ENCODE measurements around the gene KANK2.

The KANK2 gene

GRCh38 chr19:11208561-11209471 lies 11.5 kb upstream of the KANK2 start:
- no peak overlapping the region for H3K27ac ChIP-seq
- TF ChIP-seq, protein P1, sequence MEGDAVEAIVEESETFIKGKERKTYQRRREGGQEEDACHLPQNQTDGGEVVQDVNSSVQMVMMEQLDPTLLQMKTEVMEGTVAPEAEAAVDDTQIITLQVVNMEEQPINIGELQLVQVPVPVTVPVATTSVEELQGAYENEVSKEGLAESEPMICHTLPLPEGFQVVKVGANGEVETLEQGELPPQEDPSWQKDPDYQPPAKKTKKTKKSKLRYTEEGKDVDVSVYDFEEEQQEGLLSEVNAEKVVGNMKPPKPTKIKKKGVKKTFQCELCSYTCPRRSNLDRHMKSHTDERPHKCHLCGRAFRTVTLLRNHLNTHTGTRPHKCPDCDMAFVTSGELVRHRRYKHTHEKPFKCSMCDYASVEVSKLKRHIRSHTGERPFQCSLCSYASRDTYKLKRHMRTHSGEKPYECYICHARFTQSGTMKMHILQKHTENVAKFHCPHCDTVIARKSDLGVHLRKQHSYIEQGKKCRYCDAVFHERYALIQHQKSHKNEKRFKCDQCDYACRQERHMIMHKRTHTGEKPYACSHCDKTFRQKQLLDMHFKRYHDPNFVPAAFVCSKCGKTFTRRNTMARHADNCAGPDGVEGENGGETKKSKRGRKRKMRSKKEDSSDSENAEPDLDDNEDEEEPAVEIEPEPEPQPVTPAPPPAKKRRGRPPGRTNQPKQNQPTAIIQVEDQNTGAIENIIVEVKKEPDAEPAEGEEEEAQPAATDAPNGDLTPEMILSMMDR (conservative IDR thresholded peaks at IDR 0.05) = no peak

DNA sequence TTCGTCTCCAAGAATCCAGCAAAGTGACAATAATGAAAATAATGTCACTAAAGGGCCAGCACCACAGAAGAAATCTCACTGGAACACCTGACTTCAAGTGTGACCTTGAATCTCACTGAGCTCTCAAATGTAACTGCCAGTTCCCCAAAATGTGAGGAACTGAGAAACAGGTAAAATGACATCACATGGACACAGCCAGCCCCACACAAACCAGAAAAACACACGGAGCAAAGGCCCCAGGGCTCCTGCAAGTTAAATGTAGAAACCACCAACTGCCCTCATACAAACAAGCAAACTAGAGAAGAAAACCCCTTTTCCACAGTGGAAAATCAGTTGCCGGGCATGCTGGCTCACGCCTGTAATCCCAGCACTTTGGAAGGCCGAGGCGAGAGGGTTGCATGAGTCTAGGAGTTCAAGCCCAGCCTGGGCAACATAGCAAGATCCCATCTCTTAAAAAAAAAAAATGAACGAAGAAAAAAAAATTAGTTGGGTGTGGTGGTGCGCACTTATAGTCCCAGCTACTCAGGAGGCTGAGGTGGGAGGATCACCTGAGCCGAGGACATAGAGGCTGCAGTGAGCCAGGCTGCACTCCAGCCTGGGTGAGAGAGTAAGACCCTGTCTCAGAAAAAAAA lies 8.7 kb upstream of the KANK2 start:
- H3K27ac ChIP-seq = no peak overlapping the region
- TF ChIP-seq, protein P1 (conservative IDR thresholded peaks at IDR 0.05) = no peak

DNA sequence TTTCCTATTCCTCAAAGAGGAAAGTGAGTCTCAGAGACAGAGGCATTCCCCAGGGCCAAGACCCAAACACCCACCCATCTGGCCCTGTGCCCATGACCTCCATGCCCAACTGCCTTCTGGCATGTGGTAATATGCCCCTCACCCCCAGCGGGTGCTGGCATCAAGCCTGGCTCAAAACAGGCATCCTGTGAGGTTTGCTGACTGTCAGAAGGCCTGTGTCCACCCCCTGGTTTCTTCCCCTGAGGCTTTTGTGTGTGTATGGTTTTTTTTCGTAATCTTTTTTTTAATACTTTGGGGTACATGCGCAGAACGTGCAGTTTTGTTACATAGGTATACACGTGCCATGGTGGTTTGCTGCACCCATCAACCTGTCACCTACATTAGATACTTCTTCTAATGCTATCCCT lies 7.6 kb upstream of the KANK2 start:
- TF ChIP-seq, protein P1 (conservative IDR thresholded peaks at IDR 0.05) = no peak

DNA sequence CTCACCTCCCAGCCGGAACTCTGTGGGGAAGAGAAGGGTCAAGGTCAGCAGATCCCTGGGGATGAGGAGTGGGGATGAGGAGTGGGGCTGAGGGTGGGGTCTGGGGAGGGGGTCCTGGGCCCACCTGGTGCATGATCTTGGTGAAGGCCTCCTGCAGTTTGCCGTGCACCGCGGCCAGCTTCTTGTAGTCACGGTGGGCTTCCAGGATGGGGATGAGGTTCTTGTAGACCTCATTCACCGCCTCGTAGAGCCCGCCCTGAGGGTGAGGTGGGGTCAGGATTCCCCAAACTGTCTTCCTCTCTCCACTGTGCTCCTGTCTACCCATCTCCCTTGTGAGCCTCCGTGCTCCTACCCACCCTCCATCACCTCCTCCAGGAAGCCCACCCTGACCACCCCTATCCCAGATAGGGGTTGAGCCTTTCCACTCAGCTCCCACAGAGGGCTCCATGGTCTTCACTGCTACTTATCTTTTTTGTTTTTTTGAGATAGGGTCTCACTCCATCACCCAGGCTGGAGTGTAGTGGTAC lies 6.8 kb upstream of the KANK2 start:
- TF ChIP-seq, protein P1 (conservative IDR thresholded peaks at IDR 0.05) = peak; percentile 47
- H3K27ac ChIP-seq = no peak overlapping the region

More for the DNA sequence above, 7.6 kb upstream of the KANK2 start:
- no peak overlapping the region for H3K27ac ChIP-seq

- TF ChIP-seq, protein P1 (conservative IDR thresholded peaks at IDR 0.05) = peak; percentile 78
- H3K27ac ChIP-seq = no peak overlapping the region
Measured at GRCh38 chr19:11203194-11204075, 6.1 kb upstream of the KANK2 start.

GRCh38 chr19:11202488-11203193 lies 5.3 kb upstream of the KANK2 start:
- TF ChIP-seq, protein P1 (conservative IDR thresholded peaks at IDR 0.05) = no peak
- H3K27ac ChIP-seq = no peak overlapping the region
